ENCODE data around the gene COL4A1.

The COL4A1 gene

DNA sequence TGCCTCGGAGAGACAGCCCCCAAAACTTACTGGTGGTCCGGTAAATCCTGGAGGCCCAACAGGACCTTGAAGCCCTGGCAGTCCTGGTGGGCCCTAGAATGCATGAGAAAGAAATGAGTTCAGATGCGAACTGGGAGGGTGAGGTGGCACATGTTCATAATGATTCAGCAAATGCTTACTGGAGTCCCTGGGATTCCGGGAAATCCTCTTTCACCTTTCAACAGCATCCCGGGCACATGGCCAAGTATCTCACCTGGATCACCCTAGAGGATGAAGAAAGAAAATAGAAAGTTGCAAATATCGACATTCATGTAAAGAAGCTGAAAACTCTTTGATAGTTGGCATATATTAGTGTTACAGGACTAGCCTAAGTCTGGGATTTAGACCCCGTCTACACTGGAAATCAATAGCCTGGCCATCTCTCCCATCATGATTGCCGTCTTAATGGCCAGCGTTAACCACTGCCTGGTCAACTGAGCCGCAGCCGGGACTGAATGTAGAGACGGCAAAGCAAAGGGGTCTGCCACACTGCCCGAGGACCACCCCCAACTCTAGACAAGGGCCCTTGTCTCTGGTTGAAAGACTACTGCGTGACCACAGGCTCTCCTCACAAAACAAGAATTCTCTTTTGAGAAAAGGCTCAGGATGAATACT is 96.9 kb downstream of the COL4A1 start:
- H3K4me3 ChIP-seq (ENCODE audit: control insufficient read depth, low read depth, low read length) = no peak overlapping the region
- TF ChIP-seq, protein P1, sequence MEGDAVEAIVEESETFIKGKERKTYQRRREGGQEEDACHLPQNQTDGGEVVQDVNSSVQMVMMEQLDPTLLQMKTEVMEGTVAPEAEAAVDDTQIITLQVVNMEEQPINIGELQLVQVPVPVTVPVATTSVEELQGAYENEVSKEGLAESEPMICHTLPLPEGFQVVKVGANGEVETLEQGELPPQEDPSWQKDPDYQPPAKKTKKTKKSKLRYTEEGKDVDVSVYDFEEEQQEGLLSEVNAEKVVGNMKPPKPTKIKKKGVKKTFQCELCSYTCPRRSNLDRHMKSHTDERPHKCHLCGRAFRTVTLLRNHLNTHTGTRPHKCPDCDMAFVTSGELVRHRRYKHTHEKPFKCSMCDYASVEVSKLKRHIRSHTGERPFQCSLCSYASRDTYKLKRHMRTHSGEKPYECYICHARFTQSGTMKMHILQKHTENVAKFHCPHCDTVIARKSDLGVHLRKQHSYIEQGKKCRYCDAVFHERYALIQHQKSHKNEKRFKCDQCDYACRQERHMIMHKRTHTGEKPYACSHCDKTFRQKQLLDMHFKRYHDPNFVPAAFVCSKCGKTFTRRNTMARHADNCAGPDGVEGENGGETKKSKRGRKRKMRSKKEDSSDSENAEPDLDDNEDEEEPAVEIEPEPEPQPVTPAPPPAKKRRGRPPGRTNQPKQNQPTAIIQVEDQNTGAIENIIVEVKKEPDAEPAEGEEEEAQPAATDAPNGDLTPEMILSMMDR (IDR thresholded peaks at IDR 0.05; ENCODE audit: control insufficient read depth, insufficient read depth, low read depth, low read length, missing control alignments) = no peak
- no peak for DNase-seq (ENCODE audit: low read depth)

DNA sequence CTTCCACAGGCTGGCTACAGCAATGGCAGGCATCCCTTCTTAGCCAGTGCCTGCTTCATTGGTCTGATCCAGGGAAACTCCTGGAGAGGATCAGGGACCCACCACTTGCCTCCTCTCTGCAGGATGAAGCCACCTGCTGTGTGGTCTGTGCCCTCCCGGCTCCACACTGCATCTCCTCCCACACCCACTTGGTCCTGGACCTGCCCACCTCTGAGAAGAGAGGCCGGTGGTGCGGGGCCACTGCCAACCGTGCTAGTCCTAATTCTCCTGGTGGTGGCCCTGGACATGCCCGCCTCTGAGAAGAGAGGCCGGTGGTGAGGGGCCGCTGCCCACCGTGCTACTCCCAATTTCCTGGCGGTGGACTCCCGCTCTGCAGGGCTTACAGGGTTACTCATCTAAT is 98.8 kb downstream of the COL4A1 start:
- TF ChIP-seq, protein P1 (IDR thresholded peaks at IDR 0.05; ENCODE audit: control insufficient read depth, insufficient read depth, low read depth, low read length, missing control alignments) = no peak
- DNase-seq (ENCODE audit: low read depth) = no peak
- H3K4me3 ChIP-seq (ENCODE audit: control insufficient read depth, low read depth, low read length) = no peak overlapping the region

DNA sequence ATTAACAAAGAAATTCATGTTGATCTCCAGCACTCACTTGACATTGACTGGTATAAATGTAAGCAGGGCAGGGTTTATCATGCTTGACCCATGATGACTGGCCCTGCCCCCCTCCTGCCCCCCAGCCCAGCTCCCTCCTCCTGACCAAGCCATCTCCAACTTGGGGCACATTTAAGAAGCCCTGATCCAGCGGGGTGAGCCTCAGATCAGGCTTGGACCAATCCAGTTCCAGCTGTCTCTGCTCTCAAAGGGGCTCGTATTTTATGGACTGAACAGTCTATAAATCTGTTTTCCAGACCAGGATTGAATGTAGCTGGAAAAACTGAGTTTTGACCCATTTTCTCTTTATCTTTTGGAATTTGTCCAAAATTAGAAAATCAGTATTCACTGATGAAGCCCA is 100.0 kb downstream of the COL4A1 start:
- TF ChIP-seq, protein P1 (IDR thresholded peaks at IDR 0.05; ENCODE audit: control insufficient read depth, insufficient read depth, low read depth, low read length, missing control alignments) = no peak
- DNase-seq (ENCODE audit: low read depth) = no peak
- no peak overlapping the region for H3K4me3 ChIP-seq (ENCODE audit: control insufficient read depth, low read depth, low read length)

DNA sequence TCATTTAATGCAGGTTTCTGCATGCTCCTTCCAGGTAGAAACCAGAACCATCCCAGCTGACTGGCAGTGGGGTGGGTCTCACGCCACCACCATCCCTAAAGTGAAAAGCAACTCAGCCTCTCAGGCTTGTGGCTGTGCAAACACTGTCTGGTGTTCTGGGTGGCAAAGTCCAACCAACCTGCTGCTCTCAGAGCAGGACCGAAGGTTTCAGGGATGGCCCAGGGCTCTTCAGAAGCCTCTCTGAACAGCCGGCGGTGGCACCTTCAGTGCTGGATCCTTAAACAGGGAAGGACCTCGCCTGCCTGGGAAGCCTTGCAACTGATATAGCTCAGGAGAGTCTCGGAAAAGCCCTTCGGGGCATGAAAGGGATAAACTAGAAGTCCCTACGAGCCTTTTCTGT is 100.8 kb downstream of the COL4A1 start:
- TF ChIP-seq, protein P1 (IDR thresholded peaks at IDR 0.05; ENCODE audit: control insufficient read depth, insufficient read depth, low read depth, low read length, missing control alignments) = no peak
- no peak for DNase-seq (ENCODE audit: low read depth)
- no peak overlapping the region for H3K4me3 ChIP-seq (ENCODE audit: control insufficient read depth, low read depth, low read length)

DNA sequence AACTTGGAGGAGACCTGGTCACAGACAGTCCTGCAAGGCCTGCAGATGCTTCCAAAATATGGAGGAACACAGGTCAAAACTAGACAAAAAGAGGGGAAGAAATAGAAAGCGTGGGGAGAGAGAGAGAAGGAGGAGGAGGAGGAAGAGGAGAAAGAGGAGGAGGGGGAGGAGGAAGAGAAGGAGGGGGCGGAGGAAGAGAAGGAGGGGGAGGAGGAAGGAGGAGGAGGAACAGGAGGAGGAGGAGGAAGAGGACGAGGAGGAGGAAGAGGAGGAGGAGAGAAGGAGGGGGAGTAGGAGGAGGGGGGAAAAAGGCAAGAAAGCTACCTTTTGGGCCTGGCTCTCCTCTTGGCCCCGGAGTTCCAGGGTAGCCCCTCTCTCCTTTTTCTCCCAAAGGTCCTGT is 105.8 kb downstream of the COL4A1 start:
- DNase-seq (ENCODE audit: low read depth) = no peak

DNA sequence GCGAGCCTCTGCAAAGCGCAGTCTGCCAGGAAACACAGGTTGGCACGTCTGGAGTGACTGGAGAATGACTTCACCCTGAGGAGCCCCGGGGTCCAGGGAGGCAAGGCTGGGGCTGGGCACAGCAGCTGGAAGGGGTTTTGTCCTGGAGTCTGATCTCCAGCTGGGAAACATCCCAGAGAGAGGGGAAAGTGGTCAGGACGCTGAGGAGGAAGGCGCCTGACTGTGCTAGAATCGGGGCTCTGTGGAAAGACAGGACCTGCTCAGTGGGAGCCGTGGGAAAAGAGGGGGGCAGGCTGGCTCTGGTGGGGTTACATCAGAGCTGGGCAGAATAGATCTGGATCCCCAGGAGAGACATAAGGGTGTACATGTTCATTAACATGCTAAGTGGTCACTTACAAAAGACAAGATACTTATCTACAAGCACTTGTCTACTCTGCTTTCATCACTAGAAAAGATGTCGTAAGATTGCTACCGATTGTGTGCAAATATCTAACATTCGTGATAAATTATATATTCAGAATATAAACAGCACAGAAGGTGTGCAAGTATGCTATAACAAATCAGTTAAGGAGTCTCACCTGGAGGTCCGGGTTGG is 106.6 kb downstream of the COL4A1 start:
- TF ChIP-seq, protein P1 (IDR thresholded peaks at IDR 0.05; ENCODE audit: control insufficient read depth, insufficient read depth, low read depth, low read length, missing control alignments) = no peak
- no peak for DNase-seq (ENCODE audit: low read depth)

More for the DNA sequence above, 105.8 kb downstream of the COL4A1 start:
- TF ChIP-seq, protein P1 (IDR thresholded peaks at IDR 0.05; ENCODE audit: control insufficient read depth, insufficient read depth, low read depth, low read length, missing control alignments) = no peak
- H3K4me3 ChIP-seq (ENCODE audit: control insufficient read depth, low read depth, low read length) = no peak overlapping the region

More for the DNA sequence above, 106.6 kb downstream of the COL4A1 start:
- H3K4me3 ChIP-seq (ENCODE audit: control insufficient read depth, low read depth, low read length) = no peak overlapping the region

Data from AG09309 (cell line).